Choroid plexus epithelial cell (primary cell): ENCODE measurements around the gene GCN1.

ENCODE experiments used
- DNase-seq: peaks from one replicate; pipeline ENCODE4 v3.0.0-alpha.2; 2010; ENCODE audit warnings: low read depth
- H3K4me3 ChIP-seq: 2 replicates; pipeline ENCODE4 v1.5.1; 2011; ENCODE audit warnings: low read depth, mild to moderate bottlenecking, control low read depth, low read length, moderate library complexity
- TF ChIP-seq, protein P1 (sequence below): conservative IDR thresholded peaks from 2 replicates; pipeline ENCODE4 v1.5.1; 2011; ENCODE audit warnings: low read depth, mild to moderate bottlenecking, control low read depth, inconsistent platforms, low read length, moderate library complexity

Gene GCN1

DNA sequence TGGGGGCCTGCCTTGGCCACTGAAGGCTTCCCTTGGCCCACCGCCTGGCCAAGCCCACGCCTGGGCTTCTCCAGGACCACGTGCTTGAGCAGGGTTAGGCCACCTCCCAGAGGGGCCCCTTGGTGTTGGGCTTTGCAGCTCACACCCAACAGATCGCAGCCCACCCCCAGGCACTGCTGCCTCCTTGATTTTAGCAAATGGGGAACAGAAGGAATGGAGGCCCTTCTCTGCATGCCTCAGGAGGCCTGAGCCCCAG is 101.3 kb downstream of the GCN1 start:
- DNase-seq, result no peak
- no peak overlapping the region for H3K4me3 ChIP-seq
- TF ChIP-seq, protein P1, sequence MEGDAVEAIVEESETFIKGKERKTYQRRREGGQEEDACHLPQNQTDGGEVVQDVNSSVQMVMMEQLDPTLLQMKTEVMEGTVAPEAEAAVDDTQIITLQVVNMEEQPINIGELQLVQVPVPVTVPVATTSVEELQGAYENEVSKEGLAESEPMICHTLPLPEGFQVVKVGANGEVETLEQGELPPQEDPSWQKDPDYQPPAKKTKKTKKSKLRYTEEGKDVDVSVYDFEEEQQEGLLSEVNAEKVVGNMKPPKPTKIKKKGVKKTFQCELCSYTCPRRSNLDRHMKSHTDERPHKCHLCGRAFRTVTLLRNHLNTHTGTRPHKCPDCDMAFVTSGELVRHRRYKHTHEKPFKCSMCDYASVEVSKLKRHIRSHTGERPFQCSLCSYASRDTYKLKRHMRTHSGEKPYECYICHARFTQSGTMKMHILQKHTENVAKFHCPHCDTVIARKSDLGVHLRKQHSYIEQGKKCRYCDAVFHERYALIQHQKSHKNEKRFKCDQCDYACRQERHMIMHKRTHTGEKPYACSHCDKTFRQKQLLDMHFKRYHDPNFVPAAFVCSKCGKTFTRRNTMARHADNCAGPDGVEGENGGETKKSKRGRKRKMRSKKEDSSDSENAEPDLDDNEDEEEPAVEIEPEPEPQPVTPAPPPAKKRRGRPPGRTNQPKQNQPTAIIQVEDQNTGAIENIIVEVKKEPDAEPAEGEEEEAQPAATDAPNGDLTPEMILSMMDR, result no peak

DNA sequence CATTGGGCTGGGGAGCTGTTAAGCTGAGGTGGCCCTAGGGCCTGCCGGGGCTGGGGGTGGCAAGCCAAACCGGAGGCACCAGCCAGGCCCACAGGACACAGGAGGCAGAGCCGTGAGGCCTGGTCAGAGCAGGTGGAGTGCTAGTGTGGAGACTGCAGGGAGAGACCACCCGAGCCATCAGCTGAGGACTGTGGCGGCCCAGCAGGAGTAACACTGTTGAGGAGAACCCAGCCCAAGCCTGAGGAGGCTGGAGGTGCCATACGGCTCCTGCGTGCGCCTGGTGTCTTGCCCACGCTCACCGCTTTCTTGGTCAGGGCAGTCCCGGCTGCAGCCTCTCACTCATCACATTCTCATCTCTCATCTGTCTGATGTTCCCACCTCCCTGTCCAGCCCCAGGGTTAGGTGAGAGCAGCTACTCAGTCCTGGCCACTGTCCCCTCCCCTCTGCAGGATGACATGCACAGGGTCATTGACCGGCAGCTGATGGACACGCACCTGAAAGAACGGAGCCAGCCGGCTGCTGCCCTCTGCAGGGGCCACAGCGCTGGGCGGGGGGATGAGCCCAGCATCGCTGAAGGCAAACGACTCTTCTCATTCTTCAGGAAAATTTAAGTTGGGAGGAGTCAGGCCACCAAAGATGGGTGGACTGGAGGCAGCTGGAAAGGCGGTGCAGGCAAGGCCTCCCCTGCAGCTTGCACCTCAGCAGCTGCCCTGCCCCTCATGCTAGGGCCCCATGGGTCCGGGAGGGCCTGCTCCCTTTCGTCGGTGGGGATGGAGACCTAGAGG is 101.8 kb downstream of the GCN1 start:
- no peak for DNase-seq
- H3K4me3 ChIP-seq, result no peak overlapping the region
- TF ChIP-seq, protein P1, result no peak

DNA sequence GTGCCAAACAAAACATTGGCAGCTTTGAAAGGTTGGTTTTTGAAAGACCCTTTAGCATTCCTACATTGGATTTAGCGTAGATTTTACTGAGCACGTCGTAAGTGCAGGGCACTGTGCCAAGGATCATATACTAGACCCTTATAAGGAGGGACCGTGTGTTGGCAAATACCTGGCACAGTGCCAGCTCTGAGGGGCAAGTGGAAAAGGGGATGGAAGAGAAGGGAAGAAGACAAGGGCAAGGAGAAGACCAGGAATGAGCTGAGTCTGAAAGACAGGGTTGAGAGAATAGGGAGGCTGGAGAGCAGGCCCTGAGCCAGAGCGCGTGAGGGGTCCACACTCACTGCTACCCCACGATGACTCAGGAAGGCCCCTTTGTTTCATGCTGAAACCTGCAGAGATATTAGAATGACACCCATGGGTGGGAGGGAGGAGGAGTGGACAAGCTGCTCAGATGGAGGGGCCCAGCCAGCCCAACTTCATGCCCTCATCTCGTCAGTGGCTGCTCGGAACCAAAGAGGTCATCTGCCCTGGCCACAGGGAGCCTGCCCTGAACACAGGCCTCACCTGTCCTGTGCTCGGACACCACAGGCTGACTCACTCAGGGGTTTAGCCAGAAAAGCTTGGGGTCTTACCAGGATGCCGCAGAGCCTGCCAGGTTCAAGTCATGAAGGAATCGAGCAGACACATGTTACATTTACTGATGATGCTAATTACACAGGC is 103.0 kb downstream of the GCN1 start:
- no peak for DNase-seq
- TF ChIP-seq, protein P1, result no peak
- no peak overlapping the region for H3K4me3 ChIP-seq

DNA sequence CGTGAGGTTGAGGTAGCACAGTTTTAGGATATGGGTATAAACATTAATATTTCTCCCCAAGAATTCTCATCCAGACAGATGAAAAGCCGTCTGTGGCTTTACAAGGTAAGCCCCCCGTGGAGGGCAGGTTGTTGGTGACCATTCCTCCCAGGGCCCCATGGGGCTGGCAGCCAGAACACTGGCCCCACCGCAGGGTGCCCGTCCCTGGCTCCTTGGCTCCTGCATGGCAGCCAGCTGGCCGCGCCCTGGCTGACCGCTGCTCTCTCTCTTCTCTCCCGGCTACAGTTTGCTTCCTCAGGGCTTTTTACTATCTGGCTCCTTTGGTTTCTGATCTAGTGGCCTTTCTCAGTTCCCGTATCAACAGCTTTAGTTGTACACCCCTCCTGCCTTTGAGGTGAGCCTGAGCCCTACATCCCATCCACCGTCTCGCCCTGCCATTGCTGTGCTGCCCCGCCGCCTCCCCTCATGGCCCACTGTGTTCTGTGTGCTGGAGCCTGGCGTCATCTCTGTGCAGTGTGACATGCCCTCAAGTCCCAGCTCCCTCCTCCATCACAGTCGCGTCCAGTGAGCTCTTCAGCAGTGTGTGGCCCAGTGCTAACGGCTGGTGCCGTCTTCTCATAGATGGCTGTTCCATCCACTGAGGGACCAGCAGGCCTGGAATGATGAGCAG is 103.8 kb downstream of the GCN1 start:
- H3K4me3 ChIP-seq, result no peak overlapping the region
- no peak for DNase-seq
- TF ChIP-seq, protein P1, result no peak

DNA sequence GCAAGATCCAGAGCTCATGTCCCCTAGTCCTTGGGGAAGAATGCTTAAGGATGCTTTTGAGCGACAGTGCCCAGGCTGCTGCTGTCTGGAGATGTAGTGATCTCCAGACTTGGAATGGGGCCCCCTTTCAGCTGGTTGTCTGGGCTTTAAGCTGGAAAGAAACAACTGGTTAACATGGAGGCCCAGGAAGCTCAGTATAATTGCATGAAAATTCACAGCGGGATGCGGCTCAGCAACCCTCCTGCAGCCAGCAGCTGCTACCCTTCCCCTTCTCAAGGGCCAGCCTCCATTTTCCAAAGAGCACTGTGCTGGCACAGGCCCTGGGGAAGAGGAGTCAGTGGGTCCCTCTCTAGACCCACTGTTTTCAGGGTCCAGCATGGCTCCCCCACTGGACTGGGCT is 104.3 kb downstream of the GCN1 start:
- no peak for DNase-seq
- TF ChIP-seq, protein P1, result no peak
- no peak overlapping the region for H3K4me3 ChIP-seq

DNA sequence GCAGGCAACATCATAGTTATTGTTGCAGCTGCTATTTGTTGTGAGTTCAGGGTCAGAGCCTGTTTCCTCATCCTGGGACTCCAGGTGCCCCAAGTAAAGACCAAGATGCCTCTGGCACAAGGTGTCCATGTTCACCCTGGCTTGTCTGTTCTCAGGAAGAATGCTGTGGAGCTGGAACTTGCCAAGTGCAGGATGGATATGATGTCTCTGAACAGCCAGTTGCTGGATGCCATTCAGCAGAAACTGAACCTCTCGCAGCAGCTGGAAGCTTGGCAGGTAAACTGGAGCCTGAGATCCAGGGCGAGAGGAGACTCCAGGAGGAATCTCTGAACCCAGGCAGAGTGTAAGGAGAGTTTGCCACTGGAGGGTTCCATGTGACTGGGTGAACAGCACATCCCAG is 104.7 kb downstream of the GCN1 start:
- DNase-seq, result no peak
- no peak overlapping the region for H3K4me3 ChIP-seq
- TF ChIP-seq, protein P1, result no peak
